ENCODE data around the gene POSTN. TPM values are rescaled to one million over a fixed set of nuclear protein-coding genes. Genes with fewer than 3 reads are reported as not detected.
"Not testable (repeated sequence)": the region's sequence is repeated elsewhere in the genome, so short reads cannot be mapped to it uniquely, and the experiment has no call there.

POSTN gene
- total and polyA plus RNA-seq, 8 donors = 15.9 to 913 (median 105) TPM

DNA sequence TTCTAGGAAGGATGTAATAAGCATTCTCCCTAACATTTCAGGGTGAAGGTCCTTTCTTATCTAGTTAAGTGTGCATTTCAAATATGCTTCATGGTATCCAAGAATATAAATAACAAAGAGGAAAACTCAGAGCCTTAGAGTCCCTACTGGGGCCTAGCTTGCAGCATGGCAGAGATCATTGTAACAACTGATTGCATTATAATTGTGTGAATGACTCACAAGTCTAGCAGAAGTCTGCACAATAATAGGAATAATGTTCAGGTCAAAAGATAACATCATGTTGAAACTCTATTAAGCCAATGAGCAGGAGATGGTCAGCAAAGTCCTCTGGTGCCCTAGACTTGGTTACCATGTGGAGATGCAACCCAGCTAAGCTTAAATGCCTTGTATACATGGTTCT, 3.4 kb downstream of the POSTN start:
- peak overlapping the region in 2 of 4 donors; percentile 7 to 32 for H3K4me3 ChIP-seq
- no peak for TF ChIP-seq EP300 (IDR thresholded peaks at IDR 0.05)
- TF ChIP-seq POLR2A (IDR thresholded peaks at IDR 0.05) = no peak
- TF ChIP-seq POLR2AphosphoS5 (IDR thresholded peaks at IDR 0.05) = no peak
- TF ChIP-seq, protein P1, sequence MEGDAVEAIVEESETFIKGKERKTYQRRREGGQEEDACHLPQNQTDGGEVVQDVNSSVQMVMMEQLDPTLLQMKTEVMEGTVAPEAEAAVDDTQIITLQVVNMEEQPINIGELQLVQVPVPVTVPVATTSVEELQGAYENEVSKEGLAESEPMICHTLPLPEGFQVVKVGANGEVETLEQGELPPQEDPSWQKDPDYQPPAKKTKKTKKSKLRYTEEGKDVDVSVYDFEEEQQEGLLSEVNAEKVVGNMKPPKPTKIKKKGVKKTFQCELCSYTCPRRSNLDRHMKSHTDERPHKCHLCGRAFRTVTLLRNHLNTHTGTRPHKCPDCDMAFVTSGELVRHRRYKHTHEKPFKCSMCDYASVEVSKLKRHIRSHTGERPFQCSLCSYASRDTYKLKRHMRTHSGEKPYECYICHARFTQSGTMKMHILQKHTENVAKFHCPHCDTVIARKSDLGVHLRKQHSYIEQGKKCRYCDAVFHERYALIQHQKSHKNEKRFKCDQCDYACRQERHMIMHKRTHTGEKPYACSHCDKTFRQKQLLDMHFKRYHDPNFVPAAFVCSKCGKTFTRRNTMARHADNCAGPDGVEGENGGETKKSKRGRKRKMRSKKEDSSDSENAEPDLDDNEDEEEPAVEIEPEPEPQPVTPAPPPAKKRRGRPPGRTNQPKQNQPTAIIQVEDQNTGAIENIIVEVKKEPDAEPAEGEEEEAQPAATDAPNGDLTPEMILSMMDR (IDR thresholded peaks at IDR 0.05) = no peak
- intact Hi-C loops (cut with DNase I; ENCODE audit: low total_unique reads) = no loop called here
- no peaks in the 10 kb centered on the region for H3K36me3 ChIP-seq
- H3K27me3 ChIP-seq = no peaks in the 10 kb centered on the region
- H3K27ac ChIP-seq = peak overlapping the region in 1 of 5 donors; percentile 22
- DNase-seq = no peak
- no peaks in the 10 kb centered on the region for H3K9me3 ChIP-seq
- H3K4me1 ChIP-seq = no peaks in the 10 kb centered on the region

DNA sequence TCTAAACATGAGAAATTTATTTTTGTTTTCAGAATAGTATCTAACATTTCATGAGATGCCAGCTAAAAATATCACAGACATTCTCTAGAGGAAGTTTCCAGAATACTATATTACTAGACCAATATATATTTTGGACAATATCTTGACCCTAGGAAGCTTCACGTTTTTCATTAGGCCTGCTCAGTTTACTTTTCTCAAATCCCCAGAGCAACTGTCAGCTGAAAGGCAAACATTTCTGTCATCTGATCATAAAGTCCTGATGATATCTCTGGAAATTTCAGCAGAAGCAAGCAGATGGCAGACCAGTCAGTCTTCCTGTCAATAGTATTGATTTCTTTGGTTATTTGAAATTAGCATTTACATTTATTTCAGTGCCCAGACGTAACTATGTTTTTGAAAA, 4.0 kb downstream of the POSTN start:
- no peaks in the 10 kb centered on the region for H3K27me3 ChIP-seq
- no peak for DNase-seq
- no peaks in the 10 kb centered on the region for H3K4me1 ChIP-seq
- 42 to 51% (median 49%) methylated on average over 2 of the region's 2 CpGs for WGBS, 5 donors
- H3K4me3 ChIP-seq = no peak overlapping the region
- TF ChIP-seq POLR2A (IDR thresholded peaks at IDR 0.05) (no peak), POLR2AphosphoS5 (IDR thresholded peaks at IDR 0.05) (no peak), EP300 (IDR thresholded peaks at IDR 0.05) (no peak)
- TF ChIP-seq, protein P1 (IDR thresholded peaks at IDR 0.05) = no peak
- no peak overlapping the region for H3K27ac ChIP-seq
- H3K9me3 ChIP-seq = no peaks in the 10 kb centered on the region
- no peaks in the 10 kb centered on the region for H3K36me3 ChIP-seq
- intact Hi-C loops (cut with DNase I; ENCODE audit: low total_unique reads) = no loop called here

DNA sequence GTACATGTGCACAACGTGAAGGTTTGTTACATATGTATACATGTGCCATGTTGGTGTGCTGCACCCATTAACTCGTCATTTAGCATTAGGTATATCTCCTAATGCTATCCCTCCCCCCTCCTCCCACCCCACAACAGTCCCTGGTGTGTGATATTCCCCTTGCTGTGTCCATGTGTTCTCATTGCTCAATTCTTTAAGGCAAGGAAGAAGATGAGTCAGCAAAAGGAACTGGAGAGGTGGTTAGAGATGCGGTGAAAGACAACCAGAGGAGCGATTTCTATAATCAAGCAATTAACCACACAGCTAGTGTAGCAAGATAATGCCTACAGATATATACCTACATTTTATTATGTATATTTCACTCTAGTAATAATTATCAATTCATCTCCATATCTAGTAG, 9.2 kb downstream of the POSTN start:
- 76 to 90% (median 81%) methylated on average over 3 to 4 of the region's 4 CpGs for WGBS, 5 donors
- H3K27me3 ChIP-seq; H3K27ac ChIP-seq; H3K9me3 ChIP-seq; H3K4me1 ChIP-seq; H3K4me3 ChIP-seq; intact Hi-C loops (cut with DNase I; ENCODE audit: low total_unique reads); DNase-seq: not testable (repeated sequence)
- peaks cover 0 to 13% (median 3%) of the 10 kb centered on the region in 4 donors for H3K36me3 ChIP-seq

DNA sequence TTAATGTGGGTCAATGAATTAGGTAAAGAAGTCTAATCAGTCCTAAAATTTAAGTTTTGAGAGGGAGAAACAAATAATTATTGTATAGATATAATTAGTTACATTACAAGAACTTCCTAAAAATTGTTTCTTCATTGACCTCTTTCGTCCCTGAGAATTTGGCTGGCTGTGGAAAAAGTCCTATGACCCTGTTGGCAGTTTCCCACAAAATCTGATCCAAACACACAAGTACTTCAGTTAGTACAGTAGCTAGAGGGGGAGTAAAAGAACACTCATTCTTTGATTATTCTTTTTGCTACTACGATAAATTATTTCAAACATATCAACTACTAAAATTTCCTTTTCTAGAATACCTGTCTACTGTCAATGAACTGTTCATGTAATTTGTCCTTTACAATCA, 11.3 kb downstream of the POSTN start:
- intact Hi-C loops (cut with DNase I; ENCODE audit: low total_unique reads) = no loop called here
- no peaks in the 10 kb centered on the region for H3K4me1 ChIP-seq
- WGBS, 5 donors = 55 to 65% (median 58%) methylated on average over 2 of the region's 2 CpGs
- peaks cover 0 to 23% (median 7%) of the 10 kb centered on the region in 4 donors for H3K36me3 ChIP-seq
- no peak for TF ChIP-seq POLR2A (IDR thresholded peaks at IDR 0.05)
- TF ChIP-seq EP300 (IDR thresholded peaks at IDR 0.05) = no peak
- TF ChIP-seq, protein P1 (IDR thresholded peaks at IDR 0.05) = no peak
- no peak for TF ChIP-seq POLR2AphosphoS5 (IDR thresholded peaks at IDR 0.05)
- no peaks in the 10 kb centered on the region for H3K9me3 ChIP-seq
- H3K4me3 ChIP-seq = no peak overlapping the region
- H3K27me3 ChIP-seq = no peaks in the 10 kb centered on the region
- H3K27ac ChIP-seq = no peak overlapping the region
- no peak for DNase-seq

DNA sequence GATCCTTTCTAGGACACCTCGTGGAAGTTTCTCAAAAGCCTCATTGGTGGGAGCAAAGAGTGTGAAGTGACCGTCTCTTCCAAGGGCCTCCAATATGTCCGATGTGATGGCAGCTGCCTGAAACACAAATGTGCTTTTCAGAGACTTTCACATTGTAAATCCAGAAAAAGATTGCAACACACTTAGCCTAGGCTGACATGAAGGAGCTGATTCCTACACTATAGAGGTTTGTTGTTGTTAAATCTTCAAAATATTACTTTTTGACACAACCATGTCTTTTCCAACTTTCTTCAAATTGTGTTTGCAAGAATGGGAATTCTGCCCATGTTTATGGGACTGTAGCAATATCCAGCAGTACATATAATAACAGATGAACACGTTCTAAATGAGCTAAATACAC, 12.4 kb downstream of the POSTN start:
- TF ChIP-seq POLR2A (IDR thresholded peaks at IDR 0.05) = no peak
- no peak for TF ChIP-seq EP300 (IDR thresholded peaks at IDR 0.05)
- TF ChIP-seq, protein P1 (IDR thresholded peaks at IDR 0.05) = no peak
- no peak for TF ChIP-seq POLR2AphosphoS5 (IDR thresholded peaks at IDR 0.05)
- DNase-seq = no peak
- Histone ChIP-seq H3K4me3 (no peak overlapping the region), H3K4me1 (no peaks in the 10 kb centered on the region), H3K27me3 (no peaks in the 10 kb centered on the region), H3K27ac (no peak overlapping the region), H3K9me3 (no peaks in the 10 kb centered on the region), H3K36me3 (peaks cover 0 to 23% (median 7%) of the 10 kb centered on the region in 4 donors)
- WGBS, 5 donors = 80 to 85% (median 84%) methylated on average over 4 of the region's 4 CpGs
- intact Hi-C loops (cut with DNase I; ENCODE audit: low total_unique reads) = no loop called here
